Measurements from ENCODE around the gene TMEM61.
"Not testable (repeated sequence)": the region's sequence is repeated elsewhere in the genome, so short reads cannot be mapped to it uniquely, and the experiment has no call there.

TMEM61 gene

GRCh38 chr1:54959241-54959640 is 21.2 kb upstream of the TMEM61 start:
- H3K36me3 ChIP-seq (ENCODE audit: control insufficient read depth, insufficient read depth, low read length) = no peaks in the 10 kb centered on the region
- H3K9ac ChIP-seq (ENCODE audit: low read depth, low read length) = no peak overlapping the region
- H3K4me3 ChIP-seq (ENCODE audit: low read depth, low read length) = no peak overlapping the region
- H3K9me3 ChIP-seq (ENCODE audit: control insufficient read depth, insufficient read depth, low read length) = peaks cover 30% of the 10 kb centered on the region
- H3K27me3 ChIP-seq (ENCODE audit: control insufficient read depth, insufficient read depth, low read length) = no peaks in the 10 kb centered on the region
- H3K4me1 ChIP-seq (ENCODE audit: control insufficient read depth, insufficient read depth, low read length) = peaks cover 22% of the 10 kb centered on the region
- no peak overlapping the region for H3K27ac ChIP-seq (ENCODE audit: low read depth, low read length)

- Histone ChIP-seq H3K9ac (ENCODE audit: low read depth, low read length) (no peak overlapping the region), H3K9me3 (ENCODE audit: control insufficient read depth, insufficient read depth, low read length) (peaks cover 21% of the 10 kb centered on the region), H3K4me3 (ENCODE audit: low read depth, low read length) (no peak overlapping the region), H3K4me1 (ENCODE audit: control insufficient read depth, insufficient read depth, low read length) (peaks cover 22% of the 10 kb centered on the region), H3K27ac (ENCODE audit: low read depth, low read length) (peak overlapping the region; percentile 83), H3K36me3 (ENCODE audit: control insufficient read depth, insufficient read depth, low read length) (no peaks in the 10 kb centered on the region), H3K27me3 (ENCODE audit: control insufficient read depth, insufficient read depth, low read length) (no peaks in the 10 kb centered on the region)
Observed at GRCh38 chr1:54962612-54963395, 17.6 kb upstream of the TMEM61 start.

- H3K27ac ChIP-seq (ENCODE audit: low read depth, low read length); H3K36me3 ChIP-seq (ENCODE audit: control insufficient read depth, insufficient read depth, low read length); H3K27me3 ChIP-seq (ENCODE audit: control insufficient read depth, insufficient read depth, low read length); H3K9ac ChIP-seq (ENCODE audit: low read depth, low read length); H3K4me3 ChIP-seq (ENCODE audit: low read depth, low read length): not testable (repeated sequence)
- Histone ChIP-seq H3K9me3 (ENCODE audit: control insufficient read depth, insufficient read depth, low read length) (peaks cover 10% of the 10 kb centered on the region), H3K4me1 (ENCODE audit: control insufficient read depth, insufficient read depth, low read length) (peaks cover 22% of the 10 kb centered on the region)
Observed at GRCh38 chr1:54963829-54964228, 16.6 kb upstream of the TMEM61 start.

- H3K4me1 ChIP-seq (ENCODE audit: control insufficient read depth, insufficient read depth, low read length) = peaks cover 22% of the 10 kb centered on the region
- no peak overlapping the region for H3K27ac ChIP-seq (ENCODE audit: low read depth, low read length)
- H3K9me3 ChIP-seq (ENCODE audit: control insufficient read depth, insufficient read depth, low read length) = no peaks in the 10 kb centered on the region
- H3K9ac ChIP-seq (ENCODE audit: low read depth, low read length) = no peak overlapping the region
- H3K36me3 ChIP-seq (ENCODE audit: control insufficient read depth, insufficient read depth, low read length) = no peaks in the 10 kb centered on the region
- no peaks in the 10 kb centered on the region for H3K27me3 ChIP-seq (ENCODE audit: control insufficient read depth, insufficient read depth, low read length)
- H3K4me3 ChIP-seq (ENCODE audit: low read depth, low read length) = no peak overlapping the region
Observed at GRCh38 chr1:54965624-54966340, 14.6 kb upstream of the TMEM61 start.

- H3K9me3 ChIP-seq (ENCODE audit: control insufficient read depth, insufficient read depth, low read length) = no peaks in the 10 kb centered on the region
- H3K27ac ChIP-seq (ENCODE audit: low read depth, low read length) = no peak overlapping the region
- H3K9ac ChIP-seq (ENCODE audit: low read depth, low read length) = no peak overlapping the region
- H3K4me1 ChIP-seq (ENCODE audit: control insufficient read depth, insufficient read depth, low read length) = peaks cover 10% of the 10 kb centered on the region
- H3K27me3 ChIP-seq (ENCODE audit: control insufficient read depth, insufficient read depth, low read length) = no peaks in the 10 kb centered on the region
- H3K36me3 ChIP-seq (ENCODE audit: control insufficient read depth, insufficient read depth, low read length) = no peaks in the 10 kb centered on the region
- H3K4me3 ChIP-seq (ENCODE audit: low read depth, low read length) = no peak overlapping the region
Observed at GRCh38 chr1:54967372-54967771, 13.1 kb upstream of the TMEM61 start.

GRCh38 chr1:54968551-54968950 is 11.9 kb upstream of the TMEM61 start:
- no peak overlapping the region for H3K9ac ChIP-seq (ENCODE audit: low read depth, low read length)
- no peaks in the 10 kb centered on the region for H3K27me3 ChIP-seq (ENCODE audit: control insufficient read depth, insufficient read depth, low read length)
- no peaks in the 10 kb centered on the region for H3K36me3 ChIP-seq (ENCODE audit: control insufficient read depth, insufficient read depth, low read length)
- no peak overlapping the region for H3K4me3 ChIP-seq (ENCODE audit: low read depth, low read length)
- H3K9me3 ChIP-seq (ENCODE audit: control insufficient read depth, insufficient read depth, low read length) = no peaks in the 10 kb centered on the region
- H3K4me1 ChIP-seq (ENCODE audit: control insufficient read depth, insufficient read depth, low read length) = peaks cover under 1% of the 10 kb centered on the region; the same call in 1 of the 2 replicates
- H3K27ac ChIP-seq (ENCODE audit: low read depth, low read length) = no peak overlapping the region

DNA sequence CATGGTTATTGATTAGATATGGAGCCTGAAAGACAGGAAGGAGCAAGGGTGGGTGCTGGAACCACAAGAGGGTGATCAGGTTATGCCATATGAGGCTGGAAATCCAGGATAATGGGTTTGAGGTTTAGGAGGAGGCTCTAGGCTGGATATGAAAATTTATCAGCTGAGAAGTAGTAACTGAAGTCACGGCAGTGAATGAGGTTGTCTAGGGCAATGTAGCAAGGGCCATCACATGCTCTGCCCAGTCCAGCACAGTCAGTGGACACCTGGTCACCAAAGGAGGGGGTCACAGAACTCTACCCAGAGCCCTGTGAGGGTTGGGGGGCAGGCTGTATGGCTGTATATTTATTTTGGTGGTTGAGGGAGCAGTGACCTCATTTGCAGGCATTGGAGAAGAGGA is 10.5 kb upstream of the TMEM61 start:
- H3K27me3 ChIP-seq (ENCODE audit: control insufficient read depth, insufficient read depth, low read length) = no peaks in the 10 kb centered on the region
- no peaks in the 10 kb centered on the region for H3K36me3 ChIP-seq (ENCODE audit: control insufficient read depth, insufficient read depth, low read length)
- H3K9me3 ChIP-seq (ENCODE audit: control insufficient read depth, insufficient read depth, low read length) = no peaks in the 10 kb centered on the region
- no peaks in the 10 kb centered on the region for H3K4me1 ChIP-seq (ENCODE audit: control insufficient read depth, insufficient read depth, low read length)
- no peak overlapping the region for H3K4me3 ChIP-seq (ENCODE audit: low read depth, low read length)
- H3K27ac ChIP-seq (ENCODE audit: low read depth, low read length) = no peak overlapping the region
- no peak overlapping the region for H3K9ac ChIP-seq (ENCODE audit: low read depth, low read length)

DNA sequence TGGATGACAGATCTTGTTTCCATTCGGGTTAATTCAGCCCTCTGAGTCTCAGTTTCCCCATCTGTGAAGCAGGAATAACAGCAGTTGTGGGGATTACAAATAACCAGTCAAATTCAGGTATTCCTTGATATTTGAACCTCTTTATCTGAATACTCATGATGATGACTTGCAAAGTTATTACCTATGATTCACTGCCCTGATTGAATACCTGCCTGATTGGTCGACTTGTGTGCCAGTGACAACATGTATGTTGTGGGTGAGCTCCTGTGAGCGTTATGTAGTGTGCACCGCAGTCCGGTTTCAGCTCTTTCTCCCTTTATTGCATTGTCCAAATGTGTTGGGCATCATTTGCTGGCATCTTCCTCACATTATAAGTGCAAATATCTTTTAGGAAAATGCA is 9.5 kb upstream of the TMEM61 start:
- H3K4me3 ChIP-seq (ENCODE audit: low read depth, low read length) = no peak overlapping the region
- no peaks in the 10 kb centered on the region for H3K36me3 ChIP-seq (ENCODE audit: control insufficient read depth, insufficient read depth, low read length)
- no peak overlapping the region for H3K27ac ChIP-seq (ENCODE audit: low read depth, low read length)
- no peak overlapping the region for H3K9ac ChIP-seq (ENCODE audit: low read depth, low read length)
- no peaks in the 10 kb centered on the region for H3K9me3 ChIP-seq (ENCODE audit: control insufficient read depth, insufficient read depth, low read length)
- no peaks in the 10 kb centered on the region for H3K4me1 ChIP-seq (ENCODE audit: control insufficient read depth, insufficient read depth, low read length)
- H3K27me3 ChIP-seq (ENCODE audit: control insufficient read depth, insufficient read depth, low read length) = no peaks in the 10 kb centered on the region

- no peaks in the 10 kb centered on the region for H3K9me3 ChIP-seq (ENCODE audit: control insufficient read depth, insufficient read depth, low read length)
- no peak overlapping the region for H3K27ac ChIP-seq (ENCODE audit: low read depth, low read length)
- H3K9ac ChIP-seq (ENCODE audit: low read depth, low read length) = no peak overlapping the region
- H3K4me3 ChIP-seq (ENCODE audit: low read depth, low read length) = no peak overlapping the region
- H3K36me3 ChIP-seq (ENCODE audit: control insufficient read depth, insufficient read depth, low read length) = no peaks in the 10 kb centered on the region
- H3K27me3 ChIP-seq (ENCODE audit: control insufficient read depth, insufficient read depth, low read length) = no peaks in the 10 kb centered on the region
- no peaks in the 10 kb centered on the region for H3K4me1 ChIP-seq (ENCODE audit: control insufficient read depth, insufficient read depth, low read length)
Observed at GRCh38 chr1:54971317-54971791, 9.1 kb upstream of the TMEM61 start.

DNA sequence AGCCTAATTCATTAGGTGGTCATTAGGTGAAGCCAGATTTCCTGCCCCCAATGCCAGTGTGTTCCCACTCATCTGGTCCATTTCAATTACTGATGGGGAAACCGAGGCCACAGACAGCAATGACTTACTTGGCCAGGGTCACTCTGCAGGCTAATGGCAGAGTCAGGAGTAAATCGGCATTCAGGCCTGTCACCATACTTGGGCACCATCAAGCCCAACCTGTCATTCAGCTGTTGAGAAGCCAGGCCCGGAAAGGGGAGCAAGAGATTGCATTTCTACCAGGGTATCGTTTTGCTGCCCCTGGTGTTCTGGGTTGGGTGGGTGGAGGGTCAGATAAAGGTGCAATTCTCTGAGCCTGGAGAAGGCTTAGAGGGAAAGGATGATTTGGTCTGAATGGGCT is 8.0 kb upstream of the TMEM61 start:
- Histone ChIP-seq H3K4me3 (ENCODE audit: low read depth, low read length) (no peak overlapping the region), H3K27ac (ENCODE audit: low read depth, low read length) (no peak overlapping the region), H3K9ac (ENCODE audit: low read depth, low read length) (no peak overlapping the region), H3K4me1 (ENCODE audit: control insufficient read depth, insufficient read depth, low read length) (no peaks in the 10 kb centered on the region), H3K36me3 (ENCODE audit: control insufficient read depth, insufficient read depth, low read length) (no peaks in the 10 kb centered on the region), H3K9me3 (ENCODE audit: control insufficient read depth, insufficient read depth, low read length) (no peaks in the 10 kb centered on the region), H3K27me3 (ENCODE audit: control insufficient read depth, insufficient read depth, low read length) (no peaks in the 10 kb centered on the region)

GRCh38 chr1:54973205-54973921 is 7.1 kb upstream of the TMEM61 start:
- Histone ChIP-seq H3K36me3 (ENCODE audit: control insufficient read depth, insufficient read depth, low read length) (no peaks in the 10 kb centered on the region), H3K27me3 (ENCODE audit: control insufficient read depth, insufficient read depth, low read length) (peaks cover 6% of the 10 kb centered on the region; the same call in 1 of the 2 replicates), H3K9me3 (ENCODE audit: control insufficient read depth, insufficient read depth, low read length) (no peaks in the 10 kb centered on the region), H3K27ac (ENCODE audit: low read depth, low read length) (no peak overlapping the region), H3K4me1 (ENCODE audit: control insufficient read depth, insufficient read depth, low read length) (peaks cover 7% of the 10 kb centered on the region), H3K9ac (ENCODE audit: low read depth, low read length) (no peak overlapping the region), H3K4me3 (ENCODE audit: low read depth, low read length) (no peak overlapping the region)

Measured in HUES48 (cell line).